ENCODE data around the gene MYH11. TPM values are rescaled to one million over a fixed set of nuclear protein-coding genes. Genes with fewer than 3 reads are reported as not detected.
A peak's percentile ranks its signal among the peaks of the same experiment; 100 is the strongest.

The MYH11 gene
- 694 TPM for total RNA-seq

GRCh38 chr16:15856901-15857698 is at the start of gene MYH11:
Gene MYH11, minus strand, starts transcription at chr16:15857028. Its CDS starts 18,776 bp downstream, at chr16:15838252.
- Histone ChIP-seq H3K9me3 (no peaks in the 10 kb centered on the region), H3K27me3 (no peaks in the 10 kb centered on the region), H3K36me3 (peaks cover 0 to 3% of the 10 kb centered on the region in 2 donors), H3K4me3 (peak within 1 kb of the TSS; percentile 71 to 92), H3K4me1 (peaks cover 0 to 8% of the 10 kb centered on the region in 2 donors), H3K27ac (peak within 1 kb of the TSS; percentile 88 to 92)
- intact Hi-C loops (cut with DNase I): loop anchor here (5.0 kb wide), 3 partner anchors 35 to 165 kb away; no protein-coding TSS in a partner anchor
- peak in 1 of 2 donors; percentile 72 for DNase-seq (ENCODE audit: low spot score in 2 of 2)
- TF ChIP-seq CTCF (IDR thresholded peaks at IDR 0.05): peak in 1 of 3 experiments; percentile 14

GRCh38 chr16:15906439-15906838 is 49.6 kb upstream of the MYH11 start:
- TF ChIP-seq CTCF (IDR thresholded peaks at IDR 0.05): no peak
- H3K9me3 ChIP-seq: no peaks in the 10 kb centered on the region
- H3K27ac ChIP-seq: no peak overlapping the region
- intact Hi-C loops (cut with DNase I): no loop called here
- no peak overlapping the region for H3K4me3 ChIP-seq
- no peak for DNase-seq (ENCODE audit: low spot score in 2 of 2)
- H3K4me1 ChIP-seq: no peaks in the 10 kb centered on the region
- H3K27me3 ChIP-seq: no peaks in the 10 kb centered on the region
- no peaks in the 10 kb centered on the region for H3K36me3 ChIP-seq

- no peaks in the 10 kb centered on the region for H3K9me3 ChIP-seq
- TF ChIP-seq CTCF (IDR thresholded peaks at IDR 0.05): no peak
- no peaks in the 10 kb centered on the region for H3K4me1 ChIP-seq
- no peaks in the 10 kb centered on the region for H3K27me3 ChIP-seq
- intact Hi-C loops (cut with DNase I): no loop called here
- no peak overlapping the region for H3K27ac ChIP-seq
- H3K36me3 ChIP-seq: no peaks in the 10 kb centered on the region
- no peak overlapping the region for H3K4me3 ChIP-seq
- no peak for DNase-seq (ENCODE audit: low spot score in 2 of 2)
Observed at GRCh38 chr16:15903960-15904359, 47.1 kb upstream of the MYH11 start.

DNA sequence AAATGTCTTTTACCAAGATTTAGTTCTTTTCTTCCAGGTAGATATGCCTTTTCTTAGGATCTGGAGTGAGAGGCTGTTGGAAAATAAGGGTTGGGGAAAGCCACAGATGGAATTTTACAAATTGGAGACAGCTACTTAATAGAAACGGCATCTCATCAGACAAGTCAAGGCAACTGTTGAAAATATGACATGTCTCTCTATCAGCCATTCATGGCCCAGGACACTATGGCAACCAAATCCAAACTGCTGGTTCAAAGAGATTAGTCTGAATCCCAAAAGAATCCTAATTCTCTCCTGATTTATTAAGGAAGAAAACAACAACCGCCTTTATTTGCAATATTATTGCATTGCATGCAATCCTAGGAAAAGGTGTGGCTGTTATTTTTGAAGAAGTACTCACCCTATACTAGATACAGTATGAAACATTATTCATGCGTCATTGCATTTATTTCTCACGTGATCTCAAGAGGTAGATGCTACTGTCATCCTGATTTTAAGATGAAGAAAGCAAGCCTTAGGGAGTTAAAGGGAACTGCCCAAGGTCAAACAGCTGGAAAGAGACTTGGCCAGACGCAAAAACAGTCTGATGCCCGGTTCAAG is 44.2 kb upstream of the MYH11 start:
- no peak for TF ChIP-seq CTCF (IDR thresholded peaks at IDR 0.05)
- Histone ChIP-seq H3K4me1 (no peaks in the 10 kb centered on the region), H3K27ac (no peak overlapping the region), H3K36me3 (no peaks in the 10 kb centered on the region), H3K27me3 (no peaks in the 10 kb centered on the region), H3K9me3 (no peaks in the 10 kb centered on the region), H3K4me3 (no peak overlapping the region)
- no peak for DNase-seq (ENCODE audit: low spot score in 2 of 2)
- intact Hi-C loops (cut with DNase I): no loop called here

- Histone ChIP-seq H3K27me3 (no peaks in the 10 kb centered on the region), H3K9me3 (no peaks in the 10 kb centered on the region), H3K36me3 (no peaks in the 10 kb centered on the region), H3K4me1 (no peaks in the 10 kb centered on the region), H3K27ac (no peak overlapping the region), H3K4me3 (no peak overlapping the region)
- no peak for TF ChIP-seq CTCF (IDR thresholded peaks at IDR 0.05)
- DNase-seq (ENCODE audit: low spot score in 2 of 2): no peak
- intact Hi-C loops (cut with DNase I): no loop called here
Observed at GRCh38 chr16:15900357-15900756, 43.5 kb upstream of the MYH11 start.
